GM23248 (cell line): ENCODE data around the gene EIF5A.

Experiments used
- EZH2 ChIP-seq: fragments of 200-600 bp; sonication (generic); IDR thresholded peaks from 2 replicates; pipeline ENCODE4 v1.6.1; 2018; ENCODE audit warnings: antibody characterized with exemption, mild to moderate bottlenecking; ENCODE audit not compliant: insufficient read depth, poor library complexity, severe bottlenecking
- EZH2phosphoT487 ChIP-seq: fragments of 200-600 bp; sonication (generic); IDR thresholded peaks from 2 replicates; pipeline ENCODE4 v1.6.1; 2018; ENCODE audit warnings: antibody characterized with exemption, moderate library complexity, mild to moderate bottlenecking, low read depth; ENCODE audit not compliant: insufficient read depth

DNA sequence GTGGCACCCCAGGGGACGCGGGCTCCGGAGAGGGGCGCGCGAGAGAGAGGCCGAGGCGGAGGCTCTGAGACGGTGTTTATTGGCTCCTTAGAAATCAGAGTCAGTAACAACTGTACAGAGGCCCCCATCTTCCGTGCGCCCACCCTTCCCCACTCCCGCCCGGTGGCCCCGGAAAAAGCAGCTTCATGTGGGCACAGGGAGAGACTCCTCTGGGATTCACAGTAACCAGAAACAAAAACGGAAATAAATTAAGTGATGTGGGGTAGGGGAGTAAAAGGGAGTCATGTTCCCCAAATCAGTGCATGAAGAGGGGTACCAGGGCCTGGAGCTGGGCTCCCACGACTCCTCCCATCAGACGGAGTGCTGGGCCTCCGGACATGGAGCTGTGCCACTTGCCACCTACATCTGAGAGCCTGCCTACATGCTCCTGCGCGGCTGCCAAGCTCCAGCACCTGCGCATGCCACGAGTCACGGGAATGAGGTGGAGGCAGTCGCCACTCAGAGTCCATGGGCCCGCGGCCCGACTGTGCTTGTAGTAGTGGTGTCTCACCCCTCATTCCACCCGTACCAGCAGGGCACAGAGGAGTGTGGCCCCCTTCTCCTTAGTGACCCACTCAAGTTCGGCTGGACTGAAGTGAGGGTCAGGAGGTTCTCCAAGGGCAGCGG lies 8.3 kb downstream of the EIF5A start:
- no peak for TF ChIP-seq EZH2phosphoT487
- no peak for TF ChIP-seq EZH2
